Astrocyte (in vitro differentiated cells and primary cell): ENCODE results near the gene STYXL2.

Source experiments
- CTCF ChIP-seq: IDR thresholded peaks from 2 replicates; pipeline ENCODE4 v1.5.1; 2011; ENCODE audit warnings: low read depth, mild to moderate bottlenecking, inconsistent platforms, low read length, moderate library complexity; ENCODE audit not compliant: insufficient read depth
- EZH2 ChIP-seq: IDR thresholded peaks from 2 replicates; pipeline ENCODE4 v1.6.1; 2012; ENCODE audit warnings: mild to moderate bottlenecking, low read length, inconsistent platforms; ENCODE audit not compliant: insufficient read depth

- TF ChIP-seq CTCF: no peak
- TF ChIP-seq EZH2: no peak
Measured at GRCh38 chr1:167138703-167139102, 44.8 kb downstream of the STYXL2 start.
